Fibroblast of gingiva (primary cell): ENCODE results near the gene MAPK8IP3.

Source experiments
- DNase-seq: peaks from one replicate; pipeline ENCODE4 v3.0.0-alpha.2; 2011; ENCODE audit warnings: low read depth

The MAPK8IP3 gene

DNA sequence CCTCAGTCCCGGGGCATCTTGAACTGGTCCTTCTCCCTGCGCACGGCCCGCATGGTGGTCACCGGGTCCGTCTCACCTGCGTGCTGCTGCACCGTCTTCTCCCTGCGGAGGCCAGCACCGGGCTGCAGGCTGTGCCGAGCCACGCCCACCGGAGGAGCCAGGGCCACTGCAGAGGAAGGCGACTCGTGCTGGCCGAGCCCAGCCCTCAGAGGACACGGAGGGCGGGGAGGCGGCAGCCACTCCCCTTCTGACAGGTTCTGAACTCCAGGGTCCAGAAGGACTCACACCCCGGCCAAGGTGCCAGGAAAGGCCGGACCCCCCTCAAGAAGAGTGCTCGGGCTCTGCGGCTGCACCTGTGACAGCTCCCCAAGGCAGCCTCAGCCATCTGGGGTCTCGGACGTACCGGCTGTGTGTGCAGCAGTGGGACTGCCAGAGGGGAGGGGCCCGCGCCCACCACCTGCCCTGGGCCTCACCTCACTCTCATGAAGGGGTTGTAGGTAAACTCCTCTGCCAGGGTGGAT lies 103.3 kb downstream of the MAPK8IP3 start:
- no peak for DNase-seq

DNA sequence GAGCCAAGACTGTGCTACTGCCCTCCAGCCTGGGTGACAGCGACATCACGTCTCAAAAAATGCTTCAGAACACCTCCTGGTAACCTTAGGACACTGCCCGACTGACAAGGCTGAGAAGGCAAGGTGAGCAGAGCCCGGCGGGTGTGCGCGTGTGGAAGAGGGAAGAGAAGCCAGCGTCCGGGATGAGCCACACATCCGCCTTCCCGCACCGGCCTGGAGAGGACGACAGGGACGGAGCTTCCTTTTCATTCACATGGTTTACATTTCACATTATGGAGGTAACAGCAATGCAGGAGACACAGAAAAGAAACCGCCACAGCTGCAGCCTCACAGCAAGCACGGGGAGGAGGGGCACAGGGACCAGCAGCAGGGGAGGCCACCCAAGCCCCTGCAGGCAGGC lies 104.1 kb downstream of the MAPK8IP3 start:
- no peak for DNase-seq

DNA sequence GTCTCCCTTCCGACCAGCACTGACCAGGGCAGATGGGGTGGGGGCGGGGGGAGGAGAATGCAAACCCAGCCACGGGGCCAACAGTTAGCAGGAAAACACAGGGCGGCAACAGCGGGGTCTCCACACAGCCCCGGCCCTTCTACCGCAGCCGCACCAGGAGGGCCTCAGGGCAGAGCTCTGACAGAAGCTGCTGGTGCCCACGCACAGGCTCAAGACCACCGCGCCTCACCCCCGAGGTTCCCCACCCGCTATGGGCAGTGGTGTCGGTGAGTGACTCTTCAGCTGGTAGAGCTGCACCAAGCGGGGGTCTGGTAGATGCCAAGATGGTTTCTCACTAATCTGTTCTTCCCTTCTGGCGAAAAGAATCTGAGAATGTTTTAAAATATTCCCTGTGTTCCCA lies 104.5 kb downstream of the MAPK8IP3 start:
- DNase-seq, result no peak

DNA sequence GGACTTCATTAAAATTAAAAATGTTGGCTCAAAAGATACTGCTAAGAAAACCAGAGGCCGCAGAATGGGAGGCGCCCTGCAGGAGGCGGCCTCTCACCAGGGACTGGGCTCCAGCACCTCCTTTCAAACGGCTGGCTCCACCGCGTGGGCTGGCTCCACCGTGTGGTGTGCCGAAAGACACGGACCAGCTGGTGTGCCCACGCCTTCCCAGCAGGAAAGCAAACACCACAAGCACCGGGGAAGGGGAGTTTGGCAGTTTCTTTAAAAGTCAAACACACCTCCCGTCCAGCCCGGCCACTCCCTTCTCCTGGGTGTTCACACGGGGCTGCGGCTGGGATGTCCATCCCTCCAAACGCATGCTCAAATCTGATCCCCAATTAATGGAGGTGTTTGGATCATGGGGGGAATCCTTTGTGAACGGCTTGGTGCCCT lies 106.8 kb downstream of the MAPK8IP3 start:
- DNase-seq, result no peak

DNA sequence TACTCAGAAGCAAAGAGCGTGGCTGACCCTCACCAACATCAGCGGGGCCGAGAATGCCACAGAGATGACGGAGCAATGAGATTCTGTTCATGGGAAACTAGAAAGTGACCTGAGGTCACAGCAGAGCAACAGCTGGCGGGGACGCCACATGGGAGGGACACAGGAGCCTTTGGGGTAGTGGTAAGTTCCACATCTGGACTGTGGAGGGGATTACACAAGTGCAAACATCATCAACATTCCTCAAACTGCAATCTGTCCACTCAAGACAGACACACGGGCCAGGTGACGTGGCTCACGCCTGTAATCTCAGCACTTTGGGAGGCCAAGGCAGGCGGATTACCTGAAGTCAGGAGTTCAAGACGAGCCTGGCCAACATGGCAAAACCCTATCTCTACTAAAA lies 109.5 kb downstream of the MAPK8IP3 start:
- no peak for DNase-seq

DNA sequence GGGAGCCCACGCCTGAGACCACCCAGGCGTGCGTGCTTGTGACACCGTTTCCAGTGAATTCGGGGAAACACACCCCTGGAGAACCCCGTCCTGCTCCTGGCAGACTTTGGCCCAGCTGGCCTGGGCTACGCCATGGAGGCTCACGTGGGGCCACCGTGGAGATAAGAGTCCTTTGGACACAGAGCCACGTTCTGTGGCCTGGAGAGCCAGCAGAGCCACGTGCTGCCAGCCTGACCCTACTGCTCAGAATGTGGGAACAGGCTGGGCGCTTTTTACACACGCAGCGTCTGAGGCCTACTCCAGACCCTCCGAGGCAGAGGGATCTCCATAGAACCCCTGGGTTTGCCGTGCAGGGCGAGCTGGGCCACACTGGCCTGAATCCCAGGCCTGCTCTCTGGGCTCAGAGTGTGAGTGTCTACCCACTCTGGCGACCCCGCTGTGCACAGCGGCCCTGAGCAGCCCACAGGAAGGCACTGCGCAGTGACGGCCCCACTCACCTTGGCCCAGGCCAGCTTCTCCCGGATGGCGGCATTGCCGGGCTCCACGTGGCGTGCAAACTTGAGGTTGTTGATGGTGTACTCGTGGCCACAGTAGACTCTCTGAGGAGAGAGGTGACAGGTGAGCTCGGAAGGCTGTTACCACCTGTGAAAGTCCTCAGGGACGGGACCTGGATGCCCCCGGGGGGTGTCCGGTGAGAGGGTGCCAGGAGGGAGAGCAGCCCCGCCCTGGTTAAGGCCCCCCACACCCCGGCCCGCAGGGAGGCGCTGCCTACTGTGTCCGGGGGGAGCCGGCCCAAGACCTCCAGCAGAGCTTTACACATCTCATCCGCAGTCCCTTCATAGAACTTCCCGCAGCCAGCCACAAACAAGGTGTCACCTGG lies 110.6 kb downstream of the MAPK8IP3 start:
- no peak for DNase-seq

DNA sequence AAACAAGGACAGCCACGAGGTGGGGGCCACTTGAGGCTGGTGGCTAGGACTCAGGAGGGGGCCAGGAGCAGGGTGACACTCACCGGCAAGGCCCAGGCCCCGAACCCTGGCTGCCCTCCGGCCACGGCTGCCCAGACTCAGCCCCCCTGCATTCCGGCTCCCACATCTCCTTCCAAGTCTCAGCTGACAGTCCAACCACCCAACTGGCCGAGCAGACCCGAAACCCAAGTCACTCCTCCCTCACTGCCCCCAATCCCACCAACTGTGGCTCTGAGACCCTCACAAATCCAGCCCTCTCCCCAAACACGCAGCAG lies 111.2 kb downstream of the MAPK8IP3 start:
- DNase-seq, result no peak

DNA sequence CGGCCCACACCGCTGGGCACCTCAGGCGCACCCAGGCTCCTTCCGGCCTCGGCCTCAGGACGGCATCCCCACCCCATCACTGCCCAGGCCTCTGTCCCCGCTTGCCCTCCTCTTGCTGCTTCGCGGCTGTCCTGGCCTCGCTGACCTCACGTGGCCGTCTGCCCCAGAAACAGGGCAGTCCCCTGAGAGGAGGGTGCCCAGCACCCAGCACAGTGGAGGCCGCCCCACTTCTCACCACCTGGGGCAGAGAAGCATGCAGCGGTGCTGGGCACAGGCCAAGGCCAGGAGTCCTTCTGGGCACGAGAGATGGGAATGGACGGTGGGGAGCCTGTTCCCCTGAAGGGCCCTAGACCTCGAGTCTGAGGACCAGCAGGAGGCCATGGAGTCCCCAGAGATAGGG lies 111.7 kb downstream of the MAPK8IP3 start:
- no peak for DNase-seq

DNA sequence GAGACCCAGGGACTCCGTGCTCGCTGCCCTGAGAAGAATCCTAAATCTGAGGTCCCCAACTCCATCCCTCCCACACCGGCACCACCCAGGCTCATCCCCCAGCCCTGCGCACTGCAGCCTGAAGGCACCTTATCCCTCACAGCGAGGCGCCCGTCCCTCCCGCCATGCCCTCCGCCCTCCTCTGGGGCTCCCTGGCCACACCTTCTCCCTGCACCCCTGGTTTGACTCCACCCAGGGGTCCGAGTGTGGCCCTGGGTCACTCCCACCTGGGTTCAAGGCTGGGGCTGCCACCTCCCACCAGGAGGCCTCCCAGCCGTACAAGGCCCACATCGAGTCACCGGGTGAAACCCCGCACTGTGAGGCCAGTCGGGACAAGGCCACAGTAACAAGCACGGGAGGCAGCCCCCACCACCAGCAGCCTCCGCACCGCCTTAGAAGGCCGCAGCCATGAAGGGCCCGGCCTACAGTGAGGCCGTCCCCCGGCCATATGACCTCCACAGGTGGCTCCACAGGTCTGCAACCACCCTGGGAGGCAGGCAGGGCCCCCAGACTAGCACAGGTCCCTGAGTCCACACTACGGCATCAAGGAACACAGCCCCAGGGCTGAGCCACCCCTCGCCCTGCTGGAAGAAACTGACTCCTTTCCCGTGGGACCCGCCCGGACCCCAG lies 112.3 kb downstream of the MAPK8IP3 start:
- DNase-seq, result no peak

DNA sequence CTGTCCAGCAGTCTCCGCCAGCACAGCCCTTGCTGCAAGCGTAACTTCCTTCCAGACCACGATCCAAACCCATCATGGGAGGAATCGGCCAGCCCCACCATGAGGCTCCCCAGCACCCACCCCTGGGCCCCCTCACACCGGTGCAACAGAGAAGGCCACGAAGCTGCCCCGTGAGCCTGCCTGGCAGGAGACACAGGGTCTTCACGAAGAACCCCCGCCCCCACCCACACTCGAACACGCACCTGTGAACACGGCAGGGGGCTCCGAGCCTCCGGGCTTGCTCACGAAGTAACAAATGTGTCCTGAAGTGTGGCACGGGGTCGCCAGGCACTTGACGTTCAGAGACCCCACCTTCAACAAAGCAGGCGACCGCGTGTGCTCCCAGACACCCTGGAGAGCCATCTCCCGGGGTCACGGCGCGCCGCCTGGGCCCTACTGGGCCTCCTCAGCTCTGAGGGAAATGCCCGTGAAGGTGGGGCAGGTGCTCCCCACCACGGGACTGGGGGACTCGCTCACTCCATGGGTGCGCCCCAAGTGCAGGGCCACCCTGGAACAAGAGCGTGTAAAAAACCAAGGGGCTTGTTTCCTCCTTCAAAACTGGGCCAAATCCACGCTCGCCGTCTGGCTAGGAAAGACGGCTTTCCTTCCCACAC lies 113.0 kb downstream of the MAPK8IP3 start:
- no peak for DNase-seq

DNA sequence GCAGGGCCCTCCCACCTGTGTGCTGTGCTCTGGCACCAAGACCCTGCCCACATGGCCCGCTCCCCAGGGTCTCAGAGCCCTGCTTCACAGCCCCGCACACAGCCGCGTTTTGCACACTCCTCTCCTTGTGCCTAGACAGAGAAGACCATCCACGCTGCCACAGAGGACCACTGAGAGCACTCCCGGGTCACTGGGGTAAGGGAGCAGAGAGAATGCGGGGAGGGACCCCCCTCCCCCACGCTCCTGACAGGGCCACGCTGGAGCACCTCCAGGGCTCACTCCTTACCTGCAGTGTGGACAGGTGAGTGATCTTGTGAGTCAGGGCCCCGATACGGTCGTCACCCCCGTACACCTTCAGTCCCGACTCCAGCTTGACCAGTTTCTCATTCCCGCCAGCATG lies 113.6 kb downstream of the MAPK8IP3 start:
- DNase-seq, result no peak
